ENCODE measurements around the gene DSCAML1.

Gene DSCAML1

GRCh38 chr11:117724621-117725020, 72.4 kb downstream of the DSCAML1 start:
- H3K4me3 ChIP-seq (ENCODE audit: low read depth, low read length): no peak overlapping the region
- no peak for DNase-seq (ENCODE audit: low read depth, low spot score)
- POLR2A ChIA-PET: no interaction called here
- no peak for TF ChIP-seq CTCF (IDR thresholded peaks at IDR 0.05; ENCODE audit: insufficient read depth, low read length, missing control alignments)
- CTCF ChIA-PET: interaction anchor here (0.6 kb wide), 1 partner anchor 299 kb away, joined by 3 read pairs; no protein-coding TSS in a partner anchor

- ChIA-PET CTCF (no interaction called here), POLR2A (no interaction called here)
- H3K4me3 ChIP-seq (ENCODE audit: low read depth, low read length): no peak overlapping the region
- no peak for TF ChIP-seq CTCF (IDR thresholded peaks at IDR 0.05; ENCODE audit: insufficient read depth, low read length, missing control alignments)
- no peak for DNase-seq (ENCODE audit: low read depth, low spot score)
These were observed 72.9 kb downstream of the DSCAML1 start for GRCh38 chr11:117724104-117724503.

DNA sequence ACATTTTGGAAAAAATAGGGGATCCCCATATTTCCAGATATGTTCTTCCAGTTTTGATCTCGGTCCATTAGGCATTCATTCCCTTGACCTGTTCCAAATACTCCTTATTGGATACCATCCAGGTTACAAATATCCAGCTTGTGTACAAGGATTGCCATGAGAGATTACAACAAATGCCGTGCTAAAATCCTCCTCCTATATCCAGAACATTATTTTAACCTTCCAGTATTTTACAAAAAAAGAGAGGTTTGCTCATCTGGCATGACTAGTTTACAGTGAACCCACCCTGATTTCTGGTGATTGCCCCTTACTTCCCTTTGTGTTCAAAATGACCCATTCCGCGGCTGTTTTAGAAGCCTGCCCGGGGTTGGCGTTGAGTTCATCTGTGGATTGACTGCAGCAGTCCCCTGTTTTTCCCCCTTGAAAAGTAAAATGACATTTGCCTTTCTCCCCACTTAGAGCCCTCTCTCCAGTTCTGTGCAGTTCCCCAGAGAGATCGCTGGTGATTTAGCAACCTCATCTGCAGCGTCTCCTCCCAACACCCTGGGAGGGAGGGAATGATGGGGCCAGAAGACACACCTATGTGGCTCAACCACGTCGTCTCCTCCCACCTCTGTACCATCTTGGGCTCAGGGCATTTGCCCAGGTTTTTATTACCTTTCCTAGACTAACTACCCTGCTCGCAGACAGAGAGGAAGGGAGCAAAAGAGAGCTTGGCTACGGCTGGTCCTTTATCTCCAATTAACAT, 73.6 kb downstream of the DSCAML1 start:
- TF ChIP-seq CTCF (IDR thresholded peaks at IDR 0.05; ENCODE audit: insufficient read depth, low read length, missing control alignments): no peak
- DNase-seq (ENCODE audit: low read depth, low spot score): no peak
- no peak overlapping the region for H3K4me3 ChIP-seq (ENCODE audit: low read depth, low read length)
- ChIA-PET CTCF (no interaction called here), POLR2A (no interaction called here)

- DNase-seq (ENCODE audit: low read depth, low spot score): no peak
- no peak for TF ChIP-seq CTCF (IDR thresholded peaks at IDR 0.05; ENCODE audit: insufficient read depth, low read length, missing control alignments)
- CTCF ChIA-PET: no interaction called here
- H3K4me3 ChIP-seq (ENCODE audit: low read depth, low read length): no peak overlapping the region
- POLR2A ChIA-PET: interaction anchor here (0.6 kb wide), 1 partner anchor 196 kb away, joined by 3 read pairs; no protein-coding TSS in a partner anchor
These were observed 74.9 kb downstream of the DSCAML1 start for GRCh38 chr11:117722082-117722481.

DNA sequence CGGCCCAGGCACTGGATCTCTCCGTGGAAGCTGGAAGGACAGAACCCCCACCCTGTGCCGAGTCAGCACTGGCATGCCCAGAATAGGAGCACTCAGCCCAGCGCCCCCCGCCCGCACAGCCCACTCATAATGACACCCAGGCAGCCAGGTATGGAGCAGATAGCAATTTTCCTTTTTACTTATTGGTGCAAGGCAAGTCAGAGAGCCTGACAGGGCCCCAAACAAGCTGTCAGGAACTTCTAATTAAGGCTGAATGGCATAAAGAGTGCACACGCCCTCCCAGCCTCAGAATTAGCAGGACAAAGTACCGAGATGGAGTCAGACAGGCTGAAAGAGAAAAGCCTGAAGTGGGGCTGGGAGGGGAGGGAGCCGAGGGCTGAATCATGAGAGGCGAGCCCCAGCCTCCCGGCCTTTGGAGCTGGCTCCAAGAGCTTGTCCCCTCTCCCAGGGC, 76.9 kb downstream of the DSCAML1 start:
- TF ChIP-seq CTCF (IDR thresholded peaks at IDR 0.05; ENCODE audit: insufficient read depth, low read length, missing control alignments): no peak
- DNase-seq (ENCODE audit: low read depth, low spot score): no peak
- ChIA-PET POLR2A (no interaction called here), CTCF (no interaction called here)
- H3K4me3 ChIP-seq (ENCODE audit: low read depth, low read length): no peak overlapping the region

DNA sequence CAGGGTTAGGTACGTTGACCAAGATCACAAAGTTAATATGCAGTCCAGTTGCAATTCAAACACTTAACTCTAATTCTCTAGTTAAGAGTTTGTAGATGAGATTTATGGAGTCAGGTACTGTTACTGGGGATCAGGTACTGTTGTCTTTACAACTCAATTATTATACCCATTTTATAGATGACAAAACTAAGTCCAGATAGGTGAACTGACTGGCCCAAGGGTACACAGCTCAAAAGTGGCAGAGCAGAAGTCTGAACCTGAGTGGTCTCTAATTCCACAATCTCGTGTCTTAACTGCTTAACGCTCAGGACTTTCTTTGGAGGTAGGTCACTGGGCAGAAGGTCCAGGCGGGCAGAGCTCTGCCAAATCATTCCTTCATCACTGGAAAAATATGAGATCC, 77.5 kb downstream of the DSCAML1 start:
- POLR2A ChIA-PET: no interaction called here
- DNase-seq (ENCODE audit: low read depth, low spot score): no peak
- H3K4me3 ChIP-seq (ENCODE audit: low read depth, low read length): no peak overlapping the region
- CTCF ChIA-PET: interaction anchor here (0.6 kb wide), 1 partner anchor 13 kb away, joined by 3 read pairs; no protein-coding TSS in a partner anchor
- no peak for TF ChIP-seq CTCF (IDR thresholded peaks at IDR 0.05; ENCODE audit: insufficient read depth, low read length, missing control alignments)
